NOMO-1 treated with DMSO at 0.1 percent for 48 hours (cell line): Measurements from ENCODE around the gene GPR27.
A peak's percentile ranks its signal among the peaks of the same experiment; 100 is the strongest.

Experiments used
- DNase-seq: peaks from one replicate; lab custom pipeline; 2025; ENCODE audit not compliant: unreplicated experiment; lab: John Stamatoyannopoulos, UW

Gene GPR27

GRCh38 chr3:71732637-71733036 is 21.0 kb upstream of the GPR27 start:
- no peak for DNase-seq

- DNase-seq, result no peak
These were observed 20.3 kb upstream of the GPR27 start for GRCh38 chr3:71733319-71733718.

- DNase-seq, result no peak
These were observed 18.8 kb upstream of the GPR27 start for GRCh38 chr3:71734881-71735280.

GRCh38 chr3:71742621-71743020 is 11.0 kb upstream of the GPR27 start:
- DNase-seq, result no peak

- no peak for DNase-seq
These were observed 8.9 kb upstream of the GPR27 start for GRCh38 chr3:71744738-71745137.

- DNase-seq, result no peak
These were observed 2.1 kb upstream of the GPR27 start for GRCh38 chr3:71751602-71752001.

GRCh38 chr3:71752831-71753700 is 589 bp upstream of the GPR27 start:
- DNase-seq, result no peak

GRCh38 chr3:71754610-71755253 is 1.1 kb downstream of the GPR27 start:
- DNase-seq, result no peak

GRCh38 chr3:71758091-71758490 is 4.4 kb downstream of the GPR27 start:
- DNase-seq, result no peak

GRCh38 chr3:71759401-71759800 is 5.7 kb downstream of the GPR27 start:
- DNase-seq, result no peak

GRCh38 chr3:71760140-71760539 is 6.5 kb downstream of the GPR27 start:
- no peak for DNase-seq

GRCh38 chr3:71763426-71763825 is 9.8 kb downstream of the GPR27 start:
- peak; percentile 63 for DNase-seq

- no peak for DNase-seq
These were observed 17.5 kb downstream of the GPR27 start for GRCh38 chr3:71771126-71771525.

- no peak for DNase-seq
These were observed 18.2 kb downstream of the GPR27 start for GRCh38 chr3:71771884-71772283.

GRCh38 chr3:71776538-71776937 is 22.9 kb downstream of the GPR27 start:
- DNase-seq, result no peak

GRCh38 chr3:71778353-71778752 is 24.7 kb downstream of the GPR27 start:
- no peak for DNase-seq

GRCh38 chr3:71779674-71780377 is 26.2 kb downstream of the GPR27 start:
- DNase-seq, result peak; percentile 93

- no peak for DNase-seq
These were observed 26.8 kb downstream of the GPR27 start for GRCh38 chr3:71780430-71780829.

- no peak for DNase-seq
These were observed 29.5 kb downstream of the GPR27 start for GRCh38 chr3:71783152-71783551.

GRCh38 chr3:71784201-71784913 is 30.7 kb downstream of the GPR27 start:
- DNase-seq, result no peak

- no peak for DNase-seq
These were observed 31.4 kb downstream of the GPR27 start, which contains the start of gene PROK2 for GRCh38 chr3:71784914-71785531. PROK2 (minus strand) TSS chr3:71785148; CDS start chr3:71785052, 96 bp downstream.
